GM12878 (cell line): Measurements from ENCODE around the gene DNAJC9. TPM values are rescaled to one million over a fixed set of nuclear protein-coding genes. Genes with fewer than 3 reads are reported as not detected.

ENCODE experiments used
- ATAC-seq: fragments of 200-7000 bp; cut with Tn5 transposase; 3 replicates; pipeline ENCODE4 v1.9.1; 2020; ENCODE audit warnings: mild to moderate bottlenecking, moderate library complexity
- BruUV-seq: library from RNA; stranded (reverse); fragments of 400-500 nt; replicated peaks from 2 replicates; lab custom pipeline; 2021; lab: Mats Ljungman, UMichigan
- CTCF ChIA-PET: fragments of 300-600 bp; sonication (Branson Sonifier 250); formaldehyde crosslinking; extraction: SDS; loops from one replicate; lab custom pipeline; 2021; ENCODE audit warnings: inconsistent platforms; lab: Yijun Ruan, JAX
- POLR2A ChIA-PET: fragments of 350-600 bp; formaldehyde crosslinking; extraction: SDS; loops from one replicate; lab custom pipeline; 2021; ENCODE audit warnings: inconsistent platforms; lab: Charles Lee
- RAD21 ChIA-PET: fragments of 300-600 bp; sonication (Branson Sonifier 250); formaldehyde crosslinking; loops from one replicate; lab custom pipeline; 2023; ENCODE audit warnings: antibody characterized with exemption; ENCODE audit not compliant: unreplicated experiment; lab: Charles Lee
- SMC1A ChIA-PET: fragments of 300-600 bp; sonication (Branson Sonifier 250); formaldehyde crosslinking; loops from one replicate; lab custom pipeline; 2023; ENCODE audit not compliant: unreplicated experiment, uncharacterized antibody; lab: Charles Lee
- DNase-seq: peaks from one replicate; pipeline ENCODE4 v3.0.0-alpha.2; 2011; ENCODE audit warnings: low read depth, low spot score
- FAIRE-seq: peaks from 3 replicates; lab custom pipeline; 2011; peaks lifted over from hg19 to GRCh38; lab: Jason Lieb, UNC
- H2AFZ ChIP-seq: 2 replicates; pipeline ENCODE4 v1.6.0; 2011; ENCODE audit warnings: low read depth, low read length, control low read depth; ENCODE audit not compliant: control insufficient read depth
- H3K27ac ChIP-seq: 2 replicates; pipeline ENCODE4 v1.5.1; 2011; ENCODE audit warnings: control low read depth; ENCODE audit not compliant: control insufficient read depth, insufficient read depth
- H3K27me3 ChIP-seq, 2 experiments: replicated peaks in 1 of 2; 2 replicates each; pipeline versions ENCODE4 v1.6.0 to v1.6.1; 2011; ENCODE audit warnings: low read length in 1 of 2; ENCODE audit not compliant: control insufficient read depth in 2 of 2, insufficient read depth in 2 of 2
- H3K36me3 ChIP-seq, 2 experiments: 2 replicates each; pipeline ENCODE4 v1.5.1; 2011; ENCODE audit warnings: low read length in 1 of 2; ENCODE audit not compliant: control insufficient read depth in 2 of 2, insufficient read depth in 2 of 2
- H3K4me1 ChIP-seq: 2 replicates; pipeline ENCODE4 v1.6.1; 2011; ENCODE audit warnings: mild to moderate bottlenecking, low read length, moderate library complexity, mixed read lengths; ENCODE audit not compliant: control insufficient read depth, insufficient read depth
- H3K4me2 ChIP-seq: 2 replicates; pipeline ENCODE4 v1.6.0; 2011; ENCODE audit warnings: control low read depth; ENCODE audit not compliant: control insufficient read depth, insufficient read depth
- H3K4me3 ChIP-seq: fragments of 200-600 bp; sonication (generic); 2 replicates; pipeline ENCODE4 v1.5.1; 2016
- H3K79me2 ChIP-seq: 2 replicates; pipeline ENCODE4 v1.6.0; 2011; ENCODE audit warnings: low read length; ENCODE audit not compliant: control insufficient read depth, insufficient read depth
- H3K9ac ChIP-seq: 2 replicates; pipeline ENCODE4 v1.8.0; 2011; ENCODE audit warnings: low read length, control low read depth, mixed read lengths; ENCODE audit not compliant: control insufficient read depth, insufficient read depth
- H3K9me3 ChIP-seq: replicated peaks from 3 replicates; pipeline ENCODE4 v1.5.1; 2011; ENCODE audit warnings: mild to moderate bottlenecking, low read length; ENCODE audit not compliant: control insufficient read depth, insufficient read depth
- H4K20me1 ChIP-seq: 2 replicates; pipeline ENCODE4 v1.6.0; 2011; ENCODE audit not compliant: control insufficient read depth, insufficient read depth
- CBFB ChIP-seq: IDR thresholded peaks from 2 replicates; pipeline ENCODE4 v1.6.1; 2016; ENCODE audit warnings: antibody characterized with exemption, low read depth
- EZH2 ChIP-seq: IDR thresholded peaks from 2 replicates; pipeline ENCODE4 v1.6.1; 2012; ENCODE audit warnings: low read depth, mild to moderate bottlenecking, control low read depth, inconsistent platforms, low read length, borderline replicate concordance; ENCODE audit not compliant: control insufficient read depth
- HDAC6 ChIP-seq: fragments of 200-600 bp; sonication (generic); IDR thresholded peaks from one replicate; pipeline ENCODE4 v1.8.0; 2017; ENCODE audit warnings: antibody characterized with exemption; ENCODE audit not compliant: unreplicated experiment
- IKZF2 ChIP-seq, 2 experiments: fragments of 450-650 bp; IDR thresholded peaks; 2 replicates each; pipeline ENCODE4 v1.6.1; 2017; ENCODE audit warnings: mild to moderate bottlenecking in 2 of 2, moderate library complexity in 2 of 2
- MTA2 ChIP-seq: fragments of 450-650 bp; IDR thresholded peaks from 2 replicates; pipeline ENCODE4 v1.6.1; 2016; ENCODE audit warnings: low read depth, mild to moderate bottlenecking, moderate library complexity
- SIX5 ChIP-seq: IDR thresholded peaks from 2 replicates; pipeline ENCODE4 v1.6.1; 2011; ENCODE audit warnings: mild to moderate bottlenecking, low read depth, low read length, moderate library complexity; ENCODE audit not compliant: severe bottlenecking
- STAT1 ChIP-seq: fragments of 450-650 bp; conservative IDR thresholded peaks from 2 replicates; pipeline ENCODE4 v1.6.1; 2014; ENCODE audit warnings: antibody characterized with exemption, mild to moderate bottlenecking
- ZNF207 ChIP-seq: fragments of 450-650 bp; IDR thresholded peaks from 2 replicates; pipeline ENCODE4 v1.6.1; 2014; ENCODE audit warnings: antibody characterized with exemption, mild to moderate bottlenecking, borderline replicate concordance
- ZNF384 ChIP-seq: IDR thresholded peaks from 2 replicates; pipeline ENCODE4 v1.6.1; 2012; ENCODE audit warnings: low read depth, mild to moderate bottlenecking, low read length, improper control_type of control experiment, borderline replicate concordance
- WGBS: methylation state at CpG from one replicate; pipeline ENCODE4 v1.1.6; 2016; ENCODE audit warnings: low lambda C conversion rate; ENCODE audit not compliant: insufficient replicate concordance, insufficient coverage; ENCODE audit errors: missing lambda C conversion rate; 5-methylcytosine and 5-hydroxymethylcytosine counted together
- in situ Hi-C: fragments of 300-500 bp; cut with MboI; formaldehyde crosslinking; loops from 9 replicates; pipeline ENCODE4 v1.14.3; 2018; ENCODE audit warnings: mixed read lengths
- intact Hi-C: fragments of 100-400 bp; cut with micrococcal nuclease; formaldehyde crosslinking; loops from one replicate; pipeline ENCODE4 v1.14.2; 2022; ENCODE audit not compliant: unreplicated experiment
- polyA plus RNA-seq, 11 experiments: library from polyadenylated mRNA; depleted of rRNA in 4 of 11; unstranded in 6 of 11; stranded (reverse) in 5 of 11; fragments of >200 nt; fragmentation: Nextera tagmentation in 4 of 11; fragmentation: Illumina TruSeq in 1 of 11; extraction: Ambion mirVana in 4 of 11; extraction: Trizol in 1 of 11; gene quantifications; 1 replicate in 1 of 11; 2 replicates in 10 of 11; pipeline versions ENCODE4 v1.2.1 to v1.2.3, GENCODE V29; 2011 to 2016; ENCODE audit warnings: inconsistent platforms in 2 of 11, missing spikeins in 2 of 11, low read depth in 1 of 11
- total RNA-seq, 4 experiments: library from RNA; depleted of rRNA in 3 of 4; stranded (reverse); fragments of >200 nt in 3 of 4; fragmentation: Illumina TruSeq in 1 of 4; extraction: Trizol in 1 of 4; gene quantifications; 2 replicates each; pipeline versions ENCODE4 v1.2.1 to v1.2.3, GENCODE V29; 2013 to 2021
- TF ChIP-seq, protein P1 (sequence below): IDR thresholded peaks from 2 replicates; pipeline ENCODE4 v1.6.1; 2011; ENCODE audit warnings: borderline replicate concordance, low read depth, mild to moderate bottlenecking, moderate library complexity, low read length; ENCODE audit not compliant: insufficient read depth, poor library complexity, severe bottlenecking

DNAJC9 gene
- total and polyA plus RNA-seq, 10 of the 15 experiments (the other 5 are each of a cell fraction or from before 2014, with no cell fraction given): 15.0 to 72.9 (median 41.8) TPM

DNA sequence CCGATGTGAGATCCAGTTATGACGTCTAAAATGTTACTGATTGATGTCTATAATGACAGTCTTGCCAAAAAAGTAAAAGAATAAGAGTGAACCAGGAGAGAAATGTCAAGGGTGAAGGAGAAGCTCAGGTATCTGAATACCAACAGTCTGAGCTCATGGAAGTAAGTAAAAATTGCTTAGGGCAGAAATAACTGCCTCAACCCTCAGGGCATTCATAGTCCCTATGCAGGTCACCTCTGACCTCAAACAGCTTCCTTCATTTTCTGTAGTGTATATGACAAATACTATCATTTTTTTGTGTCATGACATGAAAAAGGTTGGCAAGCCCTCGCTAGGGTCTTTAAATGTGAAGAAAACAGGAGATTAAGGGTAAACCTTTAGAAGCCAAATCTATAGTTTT lies 46.4 kb upstream of the DNAJC9 start:
- in situ Hi-C loops (no loop called here), intact Hi-C loops (no loop called here)
- Histone ChIP-seq H4K20me1 (no peaks in the 10 kb centered on the region), H3K4me2 (no peak overlapping the region), H3K4me1 (no peaks in the 10 kb centered on the region), H3K27me3 (no peaks in the 10 kb centered on the region), H3K4me3 (no peak overlapping the region)
- no TSS peak for BruUV-seq
- ChIA-PET RAD21 (no interaction called here), CTCF (no interaction called here), POLR2A (no interaction called here), SMC1A (interaction anchor here (0.6 to 2.2 kb wide), 2 partner anchors 13 to 183 kb away, joined by 3 to 5 read pairs; partner anchors contain the start of gene NUDT13)
- DNase-seq (no peak), FAIRE-seq (no peak), ATAC-seq (no peak)
- 40% methylated on average over 3 of the region's 3 CpGs for WGBS
- TF ChIP-seq CBFB (no peak), ZNF207 (no peak), STAT1 (no peak), SIX5 (no peak), MTA2 (no peak), HDAC6 (no peak), EZH2 (no peak), ZNF384 (no peak), IKZF2 (IDR thresholded peaks at IDR 0.05) (no peak)
- TF ChIP-seq, protein P1, sequence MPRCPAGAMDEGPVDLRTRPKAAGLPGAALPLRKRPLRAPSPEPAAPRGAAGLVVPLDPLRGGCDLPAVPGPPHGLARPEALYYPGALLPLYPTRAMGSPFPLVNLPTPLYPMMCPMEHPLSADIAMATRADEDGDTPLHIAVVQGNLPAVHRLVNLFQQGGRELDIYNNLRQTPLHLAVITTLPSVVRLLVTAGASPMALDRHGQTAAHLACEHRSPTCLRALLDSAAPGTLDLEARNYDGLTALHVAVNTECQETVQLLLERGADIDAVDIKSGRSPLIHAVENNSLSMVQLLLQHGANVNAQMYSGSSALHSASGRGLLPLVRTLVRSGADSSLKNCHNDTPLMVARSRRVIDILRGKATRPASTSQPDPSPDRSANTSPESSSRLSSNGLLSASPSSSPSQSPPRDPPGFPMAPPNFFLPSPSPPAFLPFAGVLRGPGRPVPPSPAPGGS: no peak
- TF ChIP-seq, all 136 proteins: peak for 0
- Histone ChIP-seq H3K9ac (no peak overlapping the region), H3K79me2 (no peaks in the 10 kb centered on the region), H3K9me3 (no peaks in the 10 kb centered on the region), H2AFZ (no peak overlapping the region), H3K36me3 (no peaks in the 10 kb centered on the region), H3K27ac (no peak overlapping the region)
